GM23248 (cell line): ENCODE results near the gene SCFD1. TPM values are rescaled to one million over a fixed set of nuclear protein-coding genes. Genes with fewer than 3 reads are reported as not detected.

Source experiments
- DNase-seq: peaks from one replicate; pipeline ENCODE4 v3.0.0-alpha.2; 2015
- H2AFZ ChIP-seq: fragments of 200-600 bp; sonication (generic); 2 replicates; pipeline ENCODE4 v1.6.1; 2016; ENCODE audit warnings: antibody characterized with exemption
- H3F3A ChIP-seq: fragments of 200-600 bp; sonication (generic); 2 replicates; pipeline ENCODE4 v1.6.1; 2016; ENCODE audit warnings: mild to moderate bottlenecking, antibody characterized with exemption, mixed run types; ENCODE audit not compliant: insufficient read depth
- H3K27ac ChIP-seq: fragments of 200-600 bp; sonication (generic); 2 replicates; pipeline ENCODE4 v1.5.1; 2016; ENCODE audit warnings: mild to moderate bottlenecking
- H3K27me3 ChIP-seq: fragments of 200-600 bp; sonication (generic); replicated peaks from 2 replicates; pipeline ENCODE4 v1.6.1; 2016; ENCODE audit warnings: mild to moderate bottlenecking; ENCODE audit not compliant: insufficient read depth
- H3K36me3 ChIP-seq: fragments of 200-600 bp; sonication (generic); 2 replicates; pipeline ENCODE4 v1.6.1; 2016; ENCODE audit warnings: low read depth, mild to moderate bottlenecking
- H3K4me1 ChIP-seq: fragments of 200-600 bp; sonication (generic); 2 replicates; pipeline ENCODE4 v1.6.1; 2016; ENCODE audit warnings: mild to moderate bottlenecking; ENCODE audit not compliant: insufficient read depth
- H3K4me2 ChIP-seq: fragments of 200-600 bp; sonication (generic); one replicate; pipeline ENCODE4 v1.6.1; 2016; ENCODE audit warnings: mild to moderate bottlenecking; ENCODE audit not compliant: unreplicated experiment
- H3K4me3 ChIP-seq: fragments of 200-600 bp; sonication (generic); 2 replicates; pipeline ENCODE4 v1.5.1; 2016; ENCODE audit warnings: mild to moderate bottlenecking
- H3K79me2 ChIP-seq: fragments of 200-600 bp; sonication (generic); 2 replicates; pipeline ENCODE4 v1.6.1; 2016; ENCODE audit warnings: mild to moderate bottlenecking; ENCODE audit not compliant: insufficient read depth
- H3K9ac ChIP-seq: fragments of 200-600 bp; sonication (generic); 2 replicates; pipeline ENCODE4 v1.6.1; 2016; ENCODE audit warnings: mild to moderate bottlenecking
- H3K9me2 ChIP-seq: fragments of 200-600 bp; sonication (generic); 2 replicates; pipeline ENCODE4 v1.6.1; 2016; ENCODE audit warnings: mixed run types, mild to moderate bottlenecking, moderate library complexity; ENCODE audit not compliant: insufficient read depth
- H3K9me3 ChIP-seq: fragments of 200-600 bp; sonication (generic); one replicate; pipeline ENCODE4 v1.6.1; 2017; ENCODE audit warnings: low read depth
- H4K20me1 ChIP-seq: fragments of 200-600 bp; sonication (generic); 2 replicates; pipeline ENCODE4 v1.6.0; 2016; ENCODE audit not compliant: insufficient read depth
- EZH2 ChIP-seq: fragments of 200-600 bp; sonication (generic); IDR thresholded peaks from 2 replicates; pipeline ENCODE4 v1.6.1; 2018; ENCODE audit warnings: antibody characterized with exemption, mild to moderate bottlenecking; ENCODE audit not compliant: insufficient read depth, poor library complexity, severe bottlenecking
- EZH2phosphoT487 ChIP-seq: fragments of 200-600 bp; sonication (generic); IDR thresholded peaks from 2 replicates; pipeline ENCODE4 v1.6.1; 2018; ENCODE audit warnings: antibody characterized with exemption, moderate library complexity, mild to moderate bottlenecking, low read depth; ENCODE audit not compliant: insufficient read depth
- WGBS, 2 experiments: methylation state at CpG; one replicate each; pipeline ENCODE4 v1.1.6; 2015 to 2017; ENCODE audit warnings: low lambda C conversion rate in 2 of 2, low coverage in 1 of 2; ENCODE audit errors: missing lambda C conversion rate in 2 of 2; 5-methylcytosine and 5-hydroxymethylcytosine counted together
- in situ Hi-C: fragments of 300-500 bp; cut with MboI; formaldehyde crosslinking; loops from 2 replicates; pipeline ENCODE4 v1.15.0; 2020
- polyA plus RNA-seq: library from polyadenylated mRNA; unstranded; fragments of >200 nt; fragmentation: Nextera tagmentation; extraction: Ambion mirVana; gene quantifications from 2 replicates; pipeline ENCODE4 v1.2.1, GENCODE V29; 2016
- total RNA-seq: library from RNA; depleted of rRNA; stranded (reverse); fragments of >200 nt; shearing (Covaris generic); gene quantifications from 2 replicates; pipeline ENCODE4 v1.2.3, GENCODE V29; 2014

The SCFD1 gene
- total and polyA plus RNA-seq, 2 experiments from 2014 or later: 92.3 to 117 TPM

DNA sequence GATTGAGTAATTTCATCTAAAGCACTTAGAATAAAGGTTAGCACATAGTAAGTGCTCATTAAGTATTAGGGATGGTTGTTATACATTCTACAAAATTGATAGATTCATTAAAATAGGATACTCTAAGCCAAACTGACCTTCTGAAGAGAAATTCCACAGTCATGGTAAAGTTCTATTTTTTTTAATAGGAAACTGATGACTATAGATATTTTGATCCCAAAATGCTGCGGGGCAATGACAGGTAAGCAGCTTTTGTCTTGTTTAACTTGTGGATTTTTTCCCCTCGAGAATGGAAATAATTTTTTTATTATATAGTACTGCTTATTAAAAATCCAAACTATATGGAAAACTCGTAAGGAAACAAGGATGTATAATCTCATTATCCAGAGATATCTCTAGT, 97.0 kb downstream of the SCFD1 start:
- Histone ChIP-seq H3K79me2 (no peaks in the 10 kb centered on the region), H3K4me2 (no peak overlapping the region), H3K36me3 (peaks cover 60% of the 10 kb centered on the region), H3K4me3 (no peak overlapping the region), H3K27ac (no peak overlapping the region), H3K4me1 (no peaks in the 10 kb centered on the region), H3F3A (no peaks in the 10 kb centered on the region), H4K20me1 (no peaks in the 10 kb centered on the region; the same call in 1 of the 2 replicates), H3K9me2 (no peaks in the 10 kb centered on the region), H3K9me3 (no peaks in the 10 kb centered on the region), H2AFZ (no peak overlapping the region), H3K9ac (no peak overlapping the region), H3K27me3 (no peaks in the 10 kb centered on the region)
- 97 to 100% methylated on average over 3 of the region's 3 CpGs for WGBS, 2 experiments
- no peak for DNase-seq
- in situ Hi-C loops: no loop called here
- no peak for TF ChIP-seq EZH2
- no peak for TF ChIP-seq EZH2phosphoT487

DNA sequence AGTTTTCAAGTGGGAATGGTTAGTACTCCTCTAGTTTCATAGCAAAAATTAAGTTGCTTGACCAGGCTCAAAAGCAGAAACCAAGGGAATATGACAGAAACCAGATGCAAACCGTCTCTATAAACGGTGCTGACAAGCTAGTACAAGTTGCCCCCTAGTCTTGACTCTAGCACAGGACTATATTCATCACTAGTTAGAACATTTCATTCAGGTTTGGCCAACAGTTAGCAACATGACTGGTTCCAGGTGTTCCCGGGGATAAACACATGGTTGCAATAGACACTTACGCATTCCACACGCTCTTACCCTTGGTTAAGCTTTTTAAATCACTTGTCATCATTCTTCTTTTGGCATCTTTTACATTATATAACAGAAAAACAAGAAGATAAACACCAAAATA, 103.6 kb downstream of the SCFD1 start:
- Histone ChIP-seq H3F3A (no peaks in the 10 kb centered on the region), H3K9ac (no peak overlapping the region), H3K4me1 (no peaks in the 10 kb centered on the region), H3K4me3 (no peak overlapping the region), H3K4me2 (no peak overlapping the region), H3K27me3 (no peaks in the 10 kb centered on the region), H4K20me1 (no peaks in the 10 kb centered on the region; the same call in 1 of the 2 replicates), H2AFZ (no peak overlapping the region), H3K79me2 (peaks cover 12% of the 10 kb centered on the region), H3K9me3 (no peaks in the 10 kb centered on the region), H3K36me3 (peaks cover 43% of the 10 kb centered on the region), H3K9me2 (no peaks in the 10 kb centered on the region), H3K27ac (no peak overlapping the region)
- DNase-seq: no peak
- TF ChIP-seq EZH2phosphoT487 (no peak), EZH2 (no peak)
- WGBS, 2 experiments: 58 to 66% methylated on average over 5 of the region's 5 CpGs
- in situ Hi-C loops: no loop called here

DNA sequence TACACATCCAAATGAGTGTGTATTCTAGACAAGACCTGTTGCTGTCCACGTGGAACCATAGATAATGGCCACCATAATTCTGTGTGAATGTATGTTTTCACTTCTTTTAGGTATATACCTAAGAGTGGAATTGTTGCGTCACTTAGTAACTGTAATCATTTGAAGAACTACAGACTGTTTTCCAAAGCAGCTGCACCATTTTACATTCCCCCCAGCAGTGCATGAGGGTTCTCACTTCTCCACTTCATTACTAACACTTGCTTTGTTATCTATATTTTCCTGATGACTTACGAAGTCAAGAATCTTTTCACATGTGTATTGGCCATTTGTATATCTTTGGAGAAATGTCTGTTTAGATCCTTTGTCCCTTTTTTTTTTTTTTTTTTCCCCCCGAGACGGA, 106.4 kb downstream of the SCFD1 start:
- Histone ChIP-seq H3K27me3 (no peaks in the 10 kb centered on the region), H3K36me3 (peaks cover 20% of the 10 kb centered on the region), H3K4me2 (no peak overlapping the region), H3K9me3 (no peaks in the 10 kb centered on the region), H3K4me3 (no peak overlapping the region), H3K9ac (no peak overlapping the region), H3K27ac (no peak overlapping the region), H3K9me2 (no peaks in the 10 kb centered on the region), H2AFZ (no peak overlapping the region), H3K4me1 (no peaks in the 10 kb centered on the region), H3F3A (no peaks in the 10 kb centered on the region), H4K20me1 (no peaks in the 10 kb centered on the region; the same call in 1 of the 2 replicates), H3K79me2 (peaks cover 24% of the 10 kb centered on the region)
- 94 to 99% methylated on average over 3 to 5 of the region's 5 CpGs for WGBS, 2 experiments
- DNase-seq: no peak
- in situ Hi-C loops: no loop called here
- no peak for TF ChIP-seq EZH2
- no peak for TF ChIP-seq EZH2phosphoT487

DNA sequence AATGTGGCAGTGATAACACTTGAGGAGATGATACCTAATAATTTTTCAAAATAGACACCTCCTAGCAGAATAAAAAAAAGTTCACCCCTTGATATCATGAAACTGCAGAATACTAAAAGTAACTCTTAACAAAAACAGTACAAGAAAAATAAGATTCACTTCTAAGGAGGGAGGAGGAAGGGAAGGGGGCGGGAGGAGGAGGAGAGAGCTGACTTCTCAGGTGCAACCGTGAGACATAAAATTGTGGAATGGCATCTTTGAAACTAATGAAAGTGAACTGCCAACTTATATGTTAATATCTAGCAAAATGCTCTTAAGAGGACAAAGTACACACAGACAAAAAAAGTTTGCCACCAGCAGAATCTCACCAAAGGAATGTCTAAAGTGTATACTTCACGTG, 115.8 kb downstream of the SCFD1 start:
- Histone ChIP-seq H2AFZ (no peak overlapping the region), H3K9me2 (no peaks in the 10 kb centered on the region), H3K27me3 (no peaks in the 10 kb centered on the region), H3K36me3 (peaks cover 34% of the 10 kb centered on the region), H3K9ac (no peak overlapping the region), H3K4me2 (no peak overlapping the region), H3K9me3 (no peaks in the 10 kb centered on the region), H3K4me1 (no peaks in the 10 kb centered on the region), H4K20me1 (no peaks in the 10 kb centered on the region), H3K79me2 (no peaks in the 10 kb centered on the region), H3K27ac (no peak overlapping the region), H3K4me3 (no peak overlapping the region), H3F3A (peaks cover 8% of the 10 kb centered on the region)
- in situ Hi-C loops: no loop called here
- TF ChIP-seq EZH2 (no peak), EZH2phosphoT487 (no peak)
- DNase-seq: no peak
- 10 to 42% methylated on average over 2 to 3 of the region's 3 CpGs for WGBS, 2 experiments

DNA sequence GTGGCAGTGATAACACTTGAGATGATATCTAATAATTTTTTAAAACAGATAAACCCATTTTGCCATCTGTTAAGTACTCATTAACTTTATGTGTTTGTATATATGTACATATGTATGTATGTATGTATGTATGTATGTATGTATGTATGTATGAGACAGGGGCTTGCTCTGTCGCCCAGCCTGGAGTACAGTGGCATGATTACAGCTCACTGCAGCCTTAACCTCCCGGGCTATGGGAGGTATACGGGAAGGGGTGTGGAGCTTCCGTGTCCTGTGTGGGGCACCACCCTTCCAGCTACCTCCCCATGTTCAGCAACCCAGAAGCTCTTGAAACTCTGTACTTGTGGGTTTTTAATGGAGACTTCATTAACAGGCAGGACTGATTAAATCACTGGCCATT, 116.9 kb downstream of the SCFD1 start:
- 82 to 84% methylated on average over 4 of the region's 4 CpGs for WGBS, 2 experiments

More for the DNA sequence above, 116.9 kb downstream of the SCFD1 start:
- peaks cover 8% of the 10 kb centered on the region for H3F3A ChIP-seq
- H3K27me3 ChIP-seq: no peaks in the 10 kb centered on the region
- H3K4me3 ChIP-seq: no peak overlapping the region
- H3K9me2 ChIP-seq: no peaks in the 10 kb centered on the region
- H3K4me2 ChIP-seq: no peak overlapping the region
- TF ChIP-seq EZH2 (no peak), EZH2phosphoT487 (no peak)
- peaks cover 32% of the 10 kb centered on the region for H3K36me3 ChIP-seq
- H3K9ac ChIP-seq: no peak overlapping the region
- H3K79me2 ChIP-seq: no peaks in the 10 kb centered on the region
- DNase-seq: no peak
- no peaks in the 10 kb centered on the region for H3K4me1 ChIP-seq
- H2AFZ ChIP-seq: no peak overlapping the region
- H3K9me3 ChIP-seq: no peaks in the 10 kb centered on the region
- in situ Hi-C loops: no loop called here
- no peak overlapping the region for H3K27ac ChIP-seq
- no peaks in the 10 kb centered on the region for H4K20me1 ChIP-seq
